Thyroid gland (tissue), 4 donors: Measurements from ENCODE around the gene SLC25A21.

Experiments used
- POLR2A ChIP-seq, 2 donors: fragments of 450-650 bp; IDR thresholded peaks; one replicate each; pipeline ENCODE4 v1.6.1; 2017; ENCODE audit warnings: antibody characterized with exemption in 2 of 2, mild to moderate bottlenecking in 2 of 2, moderate library complexity in 1 of 2
- TF ChIP-seq, protein P1 (sequence below), 6 experiments: fragments of 200-600 bp in 3 of 6; fragments of 450-650 bp in 3 of 6; sonication (generic) in 3 of 6; IDR thresholded peaks; one replicate each; pipeline ENCODE4 v1.5.1; 2016 to 2019; ENCODE audit warnings: antibody characterized with exemption in 6 of 6, mild to moderate bottlenecking in 2 of 6, inconsistent platforms in 1 of 6, moderate library complexity in 1 of 6

DNA sequence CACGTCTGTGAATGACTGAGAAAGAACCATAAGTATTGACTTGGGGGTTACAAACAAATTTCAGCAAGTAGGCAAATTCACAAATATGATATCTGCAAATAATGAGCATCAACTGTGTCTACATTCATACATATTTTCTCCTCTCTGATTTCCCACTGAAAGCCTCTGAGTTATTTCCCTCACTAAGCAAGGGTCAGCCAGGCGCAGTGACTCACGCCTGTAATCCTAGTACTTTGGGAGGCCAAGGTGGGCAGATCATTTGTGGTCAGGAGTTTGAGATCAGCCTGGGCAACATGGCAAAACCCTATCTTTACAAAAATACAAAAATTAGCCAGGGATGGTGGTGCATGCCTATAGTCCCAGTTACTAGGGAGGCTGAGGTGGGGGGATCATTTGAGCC is 80.8 kb downstream of the SLC25A21 start:
- TF ChIP-seq, protein P1, sequence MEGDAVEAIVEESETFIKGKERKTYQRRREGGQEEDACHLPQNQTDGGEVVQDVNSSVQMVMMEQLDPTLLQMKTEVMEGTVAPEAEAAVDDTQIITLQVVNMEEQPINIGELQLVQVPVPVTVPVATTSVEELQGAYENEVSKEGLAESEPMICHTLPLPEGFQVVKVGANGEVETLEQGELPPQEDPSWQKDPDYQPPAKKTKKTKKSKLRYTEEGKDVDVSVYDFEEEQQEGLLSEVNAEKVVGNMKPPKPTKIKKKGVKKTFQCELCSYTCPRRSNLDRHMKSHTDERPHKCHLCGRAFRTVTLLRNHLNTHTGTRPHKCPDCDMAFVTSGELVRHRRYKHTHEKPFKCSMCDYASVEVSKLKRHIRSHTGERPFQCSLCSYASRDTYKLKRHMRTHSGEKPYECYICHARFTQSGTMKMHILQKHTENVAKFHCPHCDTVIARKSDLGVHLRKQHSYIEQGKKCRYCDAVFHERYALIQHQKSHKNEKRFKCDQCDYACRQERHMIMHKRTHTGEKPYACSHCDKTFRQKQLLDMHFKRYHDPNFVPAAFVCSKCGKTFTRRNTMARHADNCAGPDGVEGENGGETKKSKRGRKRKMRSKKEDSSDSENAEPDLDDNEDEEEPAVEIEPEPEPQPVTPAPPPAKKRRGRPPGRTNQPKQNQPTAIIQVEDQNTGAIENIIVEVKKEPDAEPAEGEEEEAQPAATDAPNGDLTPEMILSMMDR (IDR thresholded peaks at IDR 0.05) = no peak
- no peak for TF ChIP-seq POLR2A (IDR thresholded peaks at IDR 0.05)
